Stimulated activated CD4-positive, alpha-beta T cell treated with anti-CD3 and anti-CD28 coated beads, Interleukin-1b, Interleukin-23, amount 100 ng/mL, for 4 hours (primary cell): Measurements from ENCODE around the gene SLC30A4.
"Not testable (repeated sequence)": the region's sequence is repeated elsewhere in the genome, so short reads cannot be mapped to it uniquely, and the experiment has no call there.

ENCODE experiments used
- DNase-seq, 2 donors: peaks; one replicate each; pipeline ENCODE4 v3.0.0-alpha.2; 2020; ENCODE audit warnings: low read depth in 2 of 2

SLC30A4 gene

DNA sequence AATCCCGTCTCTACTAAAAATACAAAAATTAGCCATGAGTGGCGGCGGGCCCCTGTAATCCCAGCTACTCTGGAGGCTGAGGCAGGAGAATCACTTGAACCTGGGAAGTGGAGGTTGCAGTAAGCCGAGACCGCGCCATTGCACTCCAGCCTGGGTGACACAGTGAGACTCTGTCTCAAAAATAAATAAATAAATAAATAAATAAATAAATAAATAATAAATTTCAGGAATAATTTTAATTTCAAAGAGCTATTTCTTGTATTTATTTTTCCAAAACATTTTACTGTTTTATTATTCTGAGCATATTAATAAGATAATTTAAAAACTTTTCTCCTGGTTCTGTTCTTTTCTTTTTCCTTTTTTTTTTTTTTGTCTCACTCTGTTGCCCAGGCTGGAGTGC, 15.4 kb downstream of the SLC30A4 start:
- DNase-seq: not testable (repeated sequence)

DNA sequence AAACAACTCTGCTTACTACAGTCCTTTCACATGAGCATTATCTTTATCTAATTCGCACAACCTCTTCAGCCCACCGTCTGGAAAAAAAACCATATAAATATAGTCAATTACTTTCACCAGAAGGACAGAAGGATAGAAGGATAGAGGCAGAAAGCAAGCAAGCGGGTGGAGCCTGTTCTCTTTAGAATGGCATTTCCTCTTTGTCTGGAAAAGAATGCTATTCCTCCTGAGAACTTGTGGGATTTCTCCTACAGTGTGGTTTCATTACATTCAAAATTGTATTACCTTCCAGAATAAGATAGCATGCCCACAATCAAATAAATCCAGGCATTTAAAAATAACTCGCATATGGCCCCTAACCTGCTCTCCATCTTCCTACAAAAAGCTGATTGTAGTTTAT, 23.1 kb downstream of the SLC30A4 start:
- DNase-seq: no peak

DNA sequence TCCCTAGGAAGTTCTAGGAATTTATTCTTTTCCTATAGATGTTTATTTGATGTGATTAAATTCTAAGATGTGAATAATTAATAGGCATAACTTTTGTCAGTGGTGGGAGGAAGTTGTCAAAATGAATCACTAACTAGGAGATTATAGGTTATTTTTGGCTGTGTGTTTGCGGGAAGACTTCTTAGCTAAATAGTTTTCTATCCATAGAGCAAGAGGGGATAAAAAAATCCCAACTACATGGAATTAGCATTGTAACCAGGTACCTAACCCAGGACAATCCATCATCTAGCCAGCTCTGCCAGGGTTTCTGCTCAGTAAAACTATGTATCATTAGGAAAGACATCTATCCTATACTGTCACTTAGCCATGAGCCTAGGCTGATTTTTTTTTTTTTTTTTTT, 23.9 kb downstream of the SLC30A4 start:
- DNase-seq: no peak

DNA sequence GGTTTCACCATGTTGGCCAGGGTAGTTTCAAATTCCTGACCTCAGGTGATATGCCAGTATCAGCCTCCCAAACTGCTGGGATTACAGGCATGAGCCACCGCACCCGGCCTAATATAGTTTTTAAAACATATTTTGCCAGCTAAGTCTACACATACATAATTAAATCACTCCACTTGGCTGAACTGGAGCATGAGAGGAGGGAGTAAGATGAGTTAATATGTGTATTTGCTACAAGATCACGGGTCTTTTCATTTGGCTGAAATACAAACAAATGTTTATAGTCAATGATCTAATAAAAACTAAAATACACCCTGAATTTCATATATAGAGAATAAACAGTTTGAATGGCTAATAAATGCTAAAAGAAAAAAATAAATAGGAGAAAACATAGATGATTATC, 25.3 kb downstream of the SLC30A4 start:
- no peak for DNase-seq

DNA sequence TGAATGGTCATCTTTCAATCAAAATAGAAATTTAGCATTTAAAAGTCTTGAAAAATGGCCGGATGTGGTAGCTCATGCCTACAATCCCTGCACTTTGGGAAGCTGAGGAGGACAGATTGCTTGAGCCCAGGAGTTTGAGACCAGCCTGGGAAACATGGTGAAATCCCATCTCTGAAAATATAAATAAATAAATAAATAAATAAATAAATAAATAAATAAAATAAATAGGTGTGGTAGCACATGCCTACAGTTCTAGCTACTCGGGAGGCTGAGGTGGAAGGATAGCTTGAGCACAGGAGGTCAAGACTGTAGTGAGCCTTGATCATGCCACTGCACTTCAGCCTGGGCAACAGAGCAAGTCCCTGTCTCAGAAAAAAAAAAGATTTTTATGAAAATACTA, 25.9 kb downstream of the SLC30A4 start:
- no peak for DNase-seq

DNA sequence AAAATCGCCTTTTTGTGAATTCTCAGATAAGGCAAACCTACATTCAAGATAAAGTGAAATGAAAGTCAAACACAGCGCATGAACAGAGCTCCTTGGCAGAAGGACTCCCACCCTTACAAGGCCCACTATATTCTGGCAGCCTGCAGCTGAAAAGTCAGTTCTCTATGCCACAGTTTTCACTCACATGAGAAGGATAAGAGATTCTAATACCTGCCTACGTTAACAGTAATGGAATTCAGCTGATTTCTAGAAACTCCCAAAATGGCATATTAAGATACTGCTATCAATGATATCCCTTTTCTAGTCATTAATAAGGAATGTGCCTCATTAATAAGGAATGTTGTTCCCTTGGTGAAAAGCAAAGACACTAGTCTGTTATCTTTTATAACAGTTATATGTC, 27.0 kb downstream of the SLC30A4 start:
- DNase-seq: no peak

DNA sequence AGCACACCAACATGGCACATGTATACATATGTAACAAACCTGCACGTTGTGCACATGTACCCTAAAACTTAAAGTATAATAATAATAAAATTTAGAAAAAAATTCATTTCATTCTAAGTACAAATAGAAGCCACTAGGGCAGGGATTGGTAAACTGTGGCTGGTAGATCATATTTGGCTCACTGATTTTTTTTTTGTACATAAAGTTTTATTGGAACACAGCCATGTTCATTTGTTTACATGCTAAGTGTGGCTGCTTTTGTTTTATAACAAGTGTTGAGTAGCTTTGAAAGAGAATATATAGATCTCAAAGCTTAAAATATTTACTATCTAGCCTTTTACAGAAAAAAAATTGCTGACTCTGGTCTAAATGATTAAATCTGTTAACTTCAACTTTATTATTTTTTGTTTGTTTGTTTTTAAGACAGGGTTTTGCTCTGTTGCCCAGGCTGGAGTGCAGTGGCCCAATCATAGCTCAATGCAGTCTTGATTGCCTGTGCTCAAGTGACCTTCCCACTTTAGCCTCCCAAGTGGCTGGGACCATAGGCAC, 32.8 kb downstream of the SLC30A4 start:
- no peak for DNase-seq

DNA sequence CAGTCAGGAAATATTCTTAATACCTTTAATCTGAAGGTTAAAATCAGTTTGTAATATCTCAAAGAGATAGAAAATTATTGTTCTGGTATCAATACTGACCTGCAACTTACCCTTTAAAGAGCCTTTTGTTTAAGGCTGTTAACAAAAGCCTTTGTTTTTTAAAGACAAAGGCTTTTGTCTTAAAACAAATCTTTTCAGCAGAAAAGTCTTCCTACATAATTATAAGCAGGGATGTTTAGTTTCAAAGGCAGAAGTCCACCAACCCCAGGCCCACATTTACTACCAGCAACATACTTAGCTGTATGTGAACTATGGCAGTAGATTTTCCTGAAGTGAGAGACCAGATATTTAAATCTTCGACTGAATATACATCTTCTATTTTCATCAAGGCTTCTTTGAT, 36.2 kb downstream of the SLC30A4 start:
- DNase-seq: no peak

DNA sequence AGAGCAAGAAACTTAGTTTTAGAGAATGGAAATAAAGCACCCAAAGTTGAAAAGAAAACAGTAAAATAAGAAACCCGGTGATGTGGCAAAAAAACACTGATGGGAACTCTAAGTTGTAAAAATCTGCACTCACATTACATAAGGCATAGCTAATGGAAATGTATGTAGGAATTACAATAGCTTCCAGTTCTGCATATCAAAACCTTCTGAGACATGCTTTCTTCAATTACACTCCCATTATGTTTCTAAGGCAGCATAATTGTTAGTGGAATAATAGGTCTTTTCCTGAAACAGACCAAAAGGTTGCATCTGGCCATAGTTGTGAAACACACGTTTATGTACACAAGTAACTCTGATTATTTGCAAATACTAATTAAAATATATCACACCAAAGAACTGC, 41.4 kb downstream of the SLC30A4 start:
- no peak for DNase-seq

DNA sequence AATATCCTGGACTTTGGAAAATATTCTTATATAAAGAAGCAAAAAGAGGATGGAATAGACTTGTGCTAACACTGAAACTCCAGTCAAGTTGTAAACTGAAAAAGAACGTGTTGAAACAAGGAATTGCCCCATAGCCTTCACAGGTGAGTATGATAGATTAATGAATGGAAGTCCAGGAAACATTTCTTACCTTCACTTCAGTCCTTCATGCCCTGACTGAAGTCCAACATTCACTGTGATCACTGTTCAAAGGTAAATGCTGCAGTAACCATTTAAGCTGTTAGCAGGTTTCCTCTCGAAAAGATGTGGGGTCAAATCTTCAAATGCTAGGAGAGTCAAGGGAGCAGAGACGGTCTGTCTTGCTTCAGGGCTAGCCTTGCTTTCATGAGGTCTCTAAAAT, 46.1 kb downstream of the SLC30A4 start:
- DNase-seq: no peak

DNA sequence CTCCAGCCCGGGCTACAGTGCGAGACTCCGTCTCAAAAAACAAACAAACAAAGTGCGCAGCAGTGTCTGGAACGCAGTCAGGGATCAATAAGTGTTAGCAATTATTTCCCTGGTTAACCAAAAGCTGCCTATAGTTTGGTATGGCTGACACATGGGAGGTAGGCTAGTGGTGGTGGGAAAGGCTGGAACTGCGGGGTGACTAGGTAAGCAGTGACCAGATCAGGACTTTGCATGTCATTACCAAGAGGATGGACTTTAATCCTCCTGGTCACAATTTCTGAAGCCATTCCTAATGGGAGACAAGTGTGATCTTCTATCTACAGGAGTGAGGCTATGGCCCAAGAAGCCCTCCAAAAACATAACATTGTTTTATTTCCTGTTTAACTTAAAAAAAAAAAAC, 47.8 kb downstream of the SLC30A4 start:
- no peak for DNase-seq

DNA sequence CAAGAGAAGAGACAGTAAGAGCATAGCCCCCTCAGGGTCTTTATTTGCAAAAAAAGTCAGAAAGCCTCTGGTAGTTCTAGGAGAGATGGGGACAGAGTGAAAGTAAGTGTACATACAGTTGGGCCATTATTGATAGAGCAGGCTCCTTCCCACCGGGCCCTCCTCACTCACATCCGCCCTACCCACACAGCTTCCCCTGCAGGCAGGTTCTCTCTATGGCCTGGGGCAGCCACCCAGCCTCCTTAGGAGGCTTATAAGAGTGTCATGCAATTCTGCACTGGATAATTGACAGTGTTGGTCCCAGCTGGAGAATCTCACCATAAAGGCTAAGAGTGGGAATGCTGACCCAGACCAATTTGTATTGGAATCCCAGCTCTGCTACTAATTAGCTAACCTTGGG, 49.5 kb downstream of the SLC30A4 start:
- DNase-seq: no peak

DNA sequence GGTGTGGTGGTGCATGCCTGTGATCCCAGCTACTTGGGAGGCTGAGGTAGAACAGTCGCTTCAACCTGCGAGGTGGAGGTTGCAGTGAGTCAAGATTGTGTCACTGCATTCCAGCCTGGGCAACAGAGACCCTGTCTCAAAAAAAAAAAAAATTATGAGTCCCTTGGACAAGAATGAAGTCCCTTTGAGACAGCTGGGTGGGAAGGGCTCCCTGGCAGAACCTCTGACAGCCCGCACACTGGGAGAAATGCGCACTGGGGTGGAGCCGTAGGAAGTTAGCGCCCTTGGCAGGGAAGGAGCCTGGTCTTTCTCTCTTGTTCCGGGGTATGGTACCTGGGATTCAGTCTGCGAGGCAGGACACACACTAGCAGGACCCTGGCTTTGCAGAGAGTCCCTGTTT, 51.4 kb downstream of the SLC30A4 start:
- no peak for DNase-seq

DNA sequence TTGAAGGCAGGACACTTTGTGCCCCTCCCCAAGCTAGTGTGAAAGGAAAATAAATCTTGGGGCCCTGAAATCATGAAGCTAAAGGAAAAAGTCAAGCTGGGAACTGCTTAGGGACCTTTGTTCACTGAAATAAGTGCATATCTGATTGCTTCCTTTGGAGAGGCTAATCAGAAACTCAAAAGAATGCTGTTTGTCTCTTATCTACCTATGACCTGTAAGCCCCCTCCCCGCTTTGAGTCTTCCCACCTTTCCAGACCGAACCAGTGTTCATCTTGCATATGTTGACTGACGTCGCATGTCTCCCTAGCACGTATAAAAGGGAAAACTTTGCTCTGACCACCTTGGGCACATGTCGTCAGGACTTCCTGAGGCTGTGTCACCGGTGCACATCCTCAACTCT, 53.1 kb downstream of the SLC30A4 start:
- no peak for DNase-seq

DNA sequence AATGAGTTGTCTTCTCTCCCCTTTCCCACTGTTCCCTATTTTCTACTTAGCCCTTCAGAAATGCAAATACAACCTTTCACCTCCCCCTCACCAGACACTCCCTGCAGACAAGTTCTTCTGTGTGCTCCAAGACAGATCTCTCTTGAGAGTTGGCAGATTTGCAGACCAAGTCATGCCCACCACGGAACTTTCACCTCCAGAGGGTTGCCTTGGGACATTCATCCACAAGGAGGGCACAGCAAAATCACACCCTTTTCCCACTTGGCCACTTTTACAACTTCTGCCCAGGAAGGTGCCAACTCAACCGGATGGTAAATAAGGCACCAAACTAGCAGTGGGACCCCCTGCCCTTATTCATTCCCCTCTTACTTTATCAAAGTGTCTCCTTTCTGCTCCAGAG, 53.5 kb downstream of the SLC30A4 start:
- no peak for DNase-seq

DNA sequence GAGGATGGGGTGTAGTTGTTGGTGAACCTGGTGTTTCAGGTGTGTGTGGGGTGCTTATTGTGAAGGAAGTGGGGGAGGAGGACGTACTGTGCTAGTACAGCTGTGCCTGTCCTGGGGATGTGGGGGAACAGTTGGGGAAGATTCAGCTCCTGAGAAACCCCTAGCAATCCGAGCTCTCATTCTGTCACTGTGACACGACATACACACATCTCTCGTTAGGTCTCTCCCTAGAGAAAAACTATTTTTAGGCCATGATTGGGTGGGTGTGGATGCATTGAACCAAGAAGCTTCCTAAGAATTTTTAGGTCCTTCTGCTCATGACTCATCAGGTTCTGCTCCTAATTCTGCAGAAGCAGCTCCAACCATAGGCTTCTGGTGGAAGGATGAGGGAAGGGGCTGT, 54.3 kb downstream of the SLC30A4 start:
- DNase-seq: no peak

DNA sequence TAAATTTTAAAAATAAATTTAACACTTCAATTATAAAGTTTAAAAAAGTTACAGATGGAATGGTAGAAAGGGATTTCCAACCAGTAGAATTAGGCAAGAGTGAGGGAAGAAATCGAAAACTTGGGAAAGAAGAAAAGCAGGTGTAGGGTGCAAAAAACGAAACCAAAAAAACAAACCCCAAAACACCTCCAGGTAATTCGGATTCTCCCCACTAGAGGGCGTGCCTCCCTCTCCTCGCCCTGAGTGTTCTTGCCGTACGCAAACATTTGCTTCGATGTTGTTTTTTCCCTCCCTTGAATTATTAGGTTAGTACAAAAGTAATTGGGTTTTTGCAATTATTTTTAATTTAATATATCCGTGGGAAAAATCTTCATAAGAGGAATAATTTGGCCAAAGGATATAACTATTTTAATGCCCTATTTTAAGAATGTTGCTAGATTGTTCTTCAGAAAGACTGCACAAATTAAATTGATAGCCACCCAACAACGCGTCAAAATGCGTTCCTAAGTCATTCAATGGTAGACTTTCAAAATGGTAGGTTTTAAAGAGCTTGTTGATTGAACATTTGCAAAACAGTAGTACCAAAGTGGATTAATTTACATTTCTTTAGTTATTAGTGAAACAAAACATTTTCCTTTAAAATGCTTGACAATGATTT, 63.7 kb downstream of the SLC30A4 start:
- DNase-seq: peak; percentile 67 to 81

DNA sequence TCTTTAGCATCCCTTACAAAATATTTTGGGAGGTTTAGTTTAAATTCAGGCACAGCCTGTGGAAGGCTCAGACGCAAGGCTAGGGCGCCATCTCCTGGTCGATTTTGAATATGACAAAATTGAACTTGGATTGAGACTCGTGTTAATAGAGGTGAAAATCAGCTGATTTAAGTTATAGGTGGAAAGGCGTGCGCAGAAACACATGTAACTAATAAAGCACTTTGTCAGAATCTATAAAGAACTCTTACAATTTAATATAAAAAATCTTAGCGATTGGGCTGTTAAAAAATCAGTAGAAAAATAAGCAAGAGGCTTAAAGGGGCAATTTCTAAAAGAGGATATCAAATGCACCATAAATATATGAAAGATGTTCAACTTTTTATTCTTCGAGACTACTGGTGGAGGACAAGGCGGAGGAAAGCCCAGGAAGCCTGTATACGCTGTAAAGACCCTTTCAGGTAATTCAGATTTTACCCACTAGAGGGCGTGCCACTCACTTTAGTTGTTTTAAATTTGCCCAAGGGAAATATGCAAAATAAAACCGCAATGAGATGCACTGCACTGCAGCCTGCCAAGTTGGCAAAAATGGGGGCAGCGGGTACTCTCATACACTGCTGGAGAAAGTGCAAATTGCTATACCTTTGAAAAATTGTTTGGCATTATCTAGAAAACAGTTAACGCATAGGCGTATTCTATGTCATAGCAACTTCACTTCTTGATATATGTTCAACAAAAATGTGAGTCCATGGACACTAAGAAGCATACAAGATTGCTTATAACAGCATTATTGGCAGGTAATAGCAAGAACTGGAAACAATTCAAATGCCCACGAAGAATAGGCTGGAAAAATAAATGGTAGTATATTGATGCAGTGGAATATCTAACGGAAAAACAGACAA, 64.7 kb downstream of the SLC30A4 start:
- peak; percentile 34 to 88 for DNase-seq

DNA sequence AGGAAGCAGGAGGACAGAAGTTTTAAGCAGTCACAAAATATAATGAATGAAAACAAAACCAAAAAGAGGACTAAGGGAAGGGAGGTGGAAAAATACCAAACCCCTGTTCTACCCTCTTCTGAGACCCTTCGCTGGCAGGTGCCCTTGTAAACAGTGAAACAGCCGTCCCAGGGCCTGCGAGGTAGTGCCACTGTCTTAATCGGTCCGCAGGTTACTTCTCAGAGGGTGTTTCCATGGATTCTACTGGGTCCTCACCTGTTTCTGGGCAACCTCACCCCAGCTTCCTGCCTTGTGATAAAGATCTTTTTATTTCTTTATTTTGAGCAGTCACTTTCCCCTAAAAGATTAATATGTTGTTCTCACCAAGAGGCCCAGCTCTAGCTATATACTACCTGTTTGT, 65.3 kb downstream of the SLC30A4 start:
- no peak for DNase-seq

DNA sequence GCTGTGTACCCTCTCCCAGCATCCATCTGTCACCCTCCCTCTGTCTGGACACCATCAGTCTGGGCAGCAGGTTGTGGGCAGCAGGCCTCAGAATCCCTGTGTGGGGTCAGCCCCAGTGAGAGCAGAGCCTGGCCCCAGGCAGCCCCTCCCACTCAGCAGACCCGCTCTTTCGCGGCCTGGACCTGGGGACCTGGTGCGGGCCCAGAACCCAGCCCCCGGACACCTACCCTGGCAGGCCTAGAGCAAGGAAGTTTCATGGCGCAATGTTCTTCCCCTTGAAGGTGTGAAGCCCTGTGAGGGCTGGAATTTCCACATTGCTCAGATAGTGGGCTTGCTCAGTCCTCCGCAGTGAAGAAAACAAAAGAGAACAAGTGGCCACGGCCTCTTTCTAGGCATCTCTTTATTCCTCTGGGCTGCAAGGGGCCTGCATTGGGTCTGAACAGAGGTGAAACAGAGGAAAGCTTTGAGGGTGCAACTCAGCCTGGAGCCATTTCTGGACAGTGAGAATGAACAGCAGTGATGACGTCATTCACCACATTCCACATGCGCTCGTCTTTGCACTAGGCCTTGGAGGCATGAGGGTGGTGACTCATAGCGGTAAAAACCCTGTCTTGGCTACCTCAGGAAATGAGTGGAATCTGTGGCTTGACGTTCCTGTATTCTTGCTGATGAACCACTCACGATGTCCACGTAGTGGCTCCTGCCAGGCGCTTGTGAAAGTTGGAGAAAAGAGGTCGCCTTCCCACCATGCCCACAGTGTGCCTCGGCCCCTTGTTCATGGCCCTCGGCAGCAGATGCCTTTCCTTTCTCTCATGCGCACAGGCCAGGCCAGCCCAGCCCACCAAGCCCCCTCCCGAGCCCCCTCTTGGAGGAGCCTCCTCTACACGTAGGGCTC, 66.1 kb downstream of the SLC30A4 start:
- peak in 1 of 2 donors; percentile 25 for DNase-seq

DNA sequence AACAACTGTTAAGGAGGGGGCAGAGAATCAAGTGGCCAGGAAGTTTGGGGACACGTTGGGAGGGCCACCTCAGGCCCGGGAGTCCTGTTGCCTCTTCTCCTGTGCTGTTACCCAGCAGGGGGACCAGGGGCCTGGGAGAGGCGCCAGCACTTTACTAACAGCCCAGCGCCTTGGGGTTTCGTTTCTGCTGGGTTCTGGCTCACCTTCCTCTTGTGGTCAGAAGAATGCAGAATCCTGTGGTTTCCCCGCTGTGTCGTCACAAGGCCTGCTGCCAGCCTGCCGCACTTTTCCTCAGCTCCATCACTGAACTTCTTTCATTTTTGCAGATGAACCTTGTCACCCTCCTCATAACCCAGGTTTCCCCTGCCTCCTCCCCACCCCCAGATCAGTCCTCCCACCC, 67.7 kb downstream of the SLC30A4 start:
- DNase-seq: peak; percentile 33 to 52

DNA sequence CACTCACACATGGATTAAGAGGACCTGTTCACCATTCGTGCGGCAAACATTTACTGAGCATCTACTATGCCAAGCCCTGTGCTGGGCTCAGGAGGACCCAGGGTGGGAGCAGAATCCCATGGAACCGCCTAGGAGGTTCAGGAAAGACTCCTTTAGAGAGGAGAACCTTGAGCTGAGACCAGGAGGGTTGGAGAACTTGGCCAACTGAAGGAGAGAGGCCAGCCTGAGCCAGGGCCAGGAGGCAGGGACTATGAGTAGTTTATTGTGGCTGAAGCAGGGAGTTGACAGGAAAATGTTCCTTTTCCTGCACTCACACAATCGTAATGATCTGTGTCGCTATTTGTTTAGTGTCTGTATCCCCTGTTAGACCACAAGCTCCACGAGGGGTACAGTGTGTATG, 71.3 kb downstream of the SLC30A4 start:
- DNase-seq: no peak
